Epithelial cell of prostate (primary cell): ENCODE data around the gene SPATA21.
"Not testable (repeated sequence)": the region's sequence is repeated elsewhere in the genome, so short reads cannot be mapped to it uniquely, and the experiment has no call there.

Experiments
- DNase-seq: peaks from one replicate; pipeline ENCODE4 v3.0.0-alpha.2; 2011; ENCODE audit warnings: low read depth, low spot score
- H3K27ac ChIP-seq: fragments of 450-650 bp; 2 replicates; pipeline ENCODE4 v1.5.1; 2017; ENCODE audit warnings: mild to moderate bottlenecking

Gene SPATA21

DNA sequence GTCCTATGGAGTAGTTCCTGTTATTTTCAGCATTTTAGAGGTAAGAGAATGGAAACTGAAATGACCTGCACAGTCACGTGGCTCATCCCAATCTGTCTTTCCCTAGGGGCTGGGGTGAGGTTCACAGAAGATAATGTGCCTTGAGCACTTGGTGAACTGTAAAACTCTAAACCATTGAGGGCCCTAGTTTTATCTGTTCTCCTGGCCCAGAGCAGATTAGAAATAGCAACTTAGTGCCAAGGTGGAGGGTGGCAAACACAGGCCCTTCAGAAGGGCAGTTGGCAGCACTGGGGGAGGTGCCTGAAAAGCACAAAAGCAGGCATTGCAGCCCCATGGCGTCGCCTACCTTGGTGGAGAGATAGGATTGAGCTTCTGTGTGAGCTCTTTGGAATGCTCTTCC is 17.7 kb upstream of the SPATA21 start:
- H3K27ac ChIP-seq, DNase-seq: not testable (repeated sequence)

DNA sequence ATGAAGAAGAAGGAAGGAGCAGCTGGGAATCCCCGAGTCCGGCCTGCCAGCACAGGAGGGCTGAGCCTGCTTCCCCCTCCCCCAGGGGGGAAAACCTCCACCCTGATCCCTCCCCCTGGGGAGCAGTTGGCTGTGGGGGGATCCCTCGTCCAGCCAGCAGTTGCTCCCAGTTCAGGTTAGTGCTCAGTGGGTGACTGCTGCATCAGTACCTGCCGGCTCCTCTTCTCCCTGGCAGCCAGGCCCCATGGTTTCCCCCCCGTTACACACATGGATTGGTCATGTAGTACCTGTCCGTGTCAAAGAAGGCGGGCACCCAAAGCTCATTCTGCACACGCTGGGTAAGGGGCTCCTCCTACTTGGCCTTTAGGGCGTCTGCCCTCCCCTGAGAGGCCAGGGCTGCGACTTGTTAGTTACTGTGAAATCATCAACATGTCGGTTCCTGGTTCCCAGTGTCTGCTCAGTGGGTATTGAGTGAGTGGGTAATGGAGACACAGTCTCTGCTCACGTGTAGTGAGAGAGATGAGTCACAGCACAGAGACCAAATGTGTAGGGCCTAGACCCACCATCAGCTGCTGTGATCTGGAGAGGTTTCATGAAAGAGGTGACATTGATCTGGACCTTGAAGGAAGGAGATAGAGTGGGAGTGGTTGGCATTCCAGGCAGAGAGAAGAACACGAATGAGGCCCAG is 14.8 kb upstream of the SPATA21 start:
- H3K27ac ChIP-seq: no peak overlapping the region
- no peak for DNase-seq

DNA sequence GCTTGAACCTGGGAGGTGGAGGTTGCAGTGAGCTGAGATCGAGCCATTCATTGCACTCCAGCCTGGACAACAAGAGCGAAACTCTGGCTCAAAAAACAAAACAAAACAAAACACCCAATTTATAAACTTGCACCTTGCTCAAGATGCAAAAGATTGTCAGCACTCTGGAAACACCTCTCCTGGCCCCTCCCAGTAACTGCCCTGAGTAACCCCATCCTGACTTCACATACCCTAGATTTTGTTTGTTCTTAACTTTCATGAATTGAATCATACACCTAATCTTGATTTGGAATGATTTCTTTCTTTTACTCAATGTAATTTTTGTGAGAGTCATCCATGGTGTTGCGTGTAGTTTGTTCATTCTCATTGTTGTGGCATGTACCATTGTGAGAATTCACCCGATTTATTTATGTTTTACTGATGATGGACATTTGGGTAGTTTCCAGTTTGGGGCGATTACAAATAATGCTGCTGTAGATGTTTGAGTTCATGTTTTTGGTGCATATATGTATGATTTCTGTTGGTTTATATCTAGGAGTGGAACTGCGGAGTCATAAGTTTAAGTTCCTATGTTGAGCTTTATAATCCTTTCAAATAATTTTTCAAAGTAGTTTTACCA is 13.7 kb upstream of the SPATA21 start:
- no peak overlapping the region for H3K27ac ChIP-seq
- no peak for DNase-seq

DNA sequence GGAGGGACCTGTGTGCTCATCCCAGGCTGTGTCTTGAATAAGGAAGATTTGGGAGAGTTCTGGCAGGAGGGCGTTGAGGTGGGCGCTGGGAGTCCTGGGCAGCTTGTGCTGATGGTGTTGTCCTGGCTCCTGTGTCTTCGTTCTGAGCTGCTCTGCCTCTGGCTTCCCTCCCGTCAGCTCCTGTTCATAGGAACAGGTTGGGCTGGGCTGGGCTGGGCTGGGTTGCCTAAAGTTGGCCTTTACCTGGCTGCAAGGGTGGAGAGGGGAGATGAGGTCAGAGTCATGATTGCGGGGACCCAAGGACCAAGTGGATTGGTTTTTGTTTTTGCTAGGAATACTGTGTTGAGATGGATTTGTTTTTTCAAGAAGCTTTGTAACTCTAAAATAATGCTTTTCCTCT is 12.4 kb upstream of the SPATA21 start:
- DNase-seq: no peak
- no peak overlapping the region for H3K27ac ChIP-seq

DNA sequence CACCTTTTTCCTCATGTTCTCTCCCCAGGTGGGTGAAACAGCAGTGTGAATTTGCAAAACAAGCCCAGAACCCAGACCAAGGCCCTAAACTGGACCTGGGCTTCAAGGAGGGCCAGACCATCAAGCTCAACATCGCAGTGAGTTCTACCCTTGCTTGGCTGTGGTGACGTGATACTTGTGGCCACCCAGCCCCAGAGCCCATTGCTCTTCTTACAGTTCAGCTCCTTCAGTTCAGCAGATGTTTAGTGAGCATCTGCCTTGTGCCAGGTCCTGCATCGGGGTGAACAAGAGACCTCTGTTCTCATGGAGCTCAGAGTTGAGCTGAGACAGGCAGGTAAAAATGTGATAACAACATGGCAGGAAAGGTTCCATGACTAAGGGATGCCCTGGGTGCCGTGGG is 11.8 kb upstream of the SPATA21 start:
- H3K27ac ChIP-seq: no peak overlapping the region
- DNase-seq: no peak

DNA sequence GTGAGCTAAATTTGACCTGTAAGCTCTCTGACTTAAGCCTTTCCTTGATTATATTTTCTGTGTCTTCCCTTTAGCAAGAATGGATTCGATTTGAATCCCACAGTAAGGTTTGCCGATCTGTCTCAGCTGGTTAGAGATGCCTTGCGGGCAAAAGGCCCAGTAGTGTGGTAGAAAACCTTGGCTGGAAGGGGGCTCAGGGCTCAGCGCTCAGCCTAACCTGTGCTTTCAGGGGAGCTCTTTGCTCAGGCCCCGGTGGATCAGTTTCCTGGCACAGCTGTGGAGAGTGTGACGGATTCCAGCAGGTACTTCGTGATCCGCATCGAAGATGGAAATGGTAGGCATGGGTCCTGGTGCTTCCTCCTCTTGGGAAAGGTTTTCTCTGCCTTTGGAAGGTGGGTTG is 10.4 kb upstream of the SPATA21 start:
- no peak for DNase-seq
- H3K27ac ChIP-seq: no peak overlapping the region

DNA sequence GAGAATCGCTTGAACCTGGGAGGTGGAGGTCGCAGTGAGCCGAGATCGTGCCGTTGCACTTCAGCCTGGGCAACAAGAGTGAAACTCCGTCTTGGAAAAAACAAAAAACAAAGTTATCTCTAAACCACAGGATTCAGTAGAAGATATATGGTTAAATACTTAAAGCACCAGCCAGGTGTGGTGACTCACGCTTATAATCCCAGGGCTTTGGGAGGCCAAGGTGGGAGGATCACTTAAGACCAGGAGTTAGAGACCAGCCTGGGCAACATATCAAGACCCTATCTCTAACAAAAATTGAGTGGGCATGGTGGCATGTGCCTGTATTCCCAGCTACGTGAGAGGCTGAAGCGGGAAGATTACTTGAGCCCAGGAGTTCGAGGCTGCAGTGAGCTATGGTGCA is 8.9 kb upstream of the SPATA21 start:
- H3K27ac ChIP-seq: no peak overlapping the region
- no peak for DNase-seq

DNA sequence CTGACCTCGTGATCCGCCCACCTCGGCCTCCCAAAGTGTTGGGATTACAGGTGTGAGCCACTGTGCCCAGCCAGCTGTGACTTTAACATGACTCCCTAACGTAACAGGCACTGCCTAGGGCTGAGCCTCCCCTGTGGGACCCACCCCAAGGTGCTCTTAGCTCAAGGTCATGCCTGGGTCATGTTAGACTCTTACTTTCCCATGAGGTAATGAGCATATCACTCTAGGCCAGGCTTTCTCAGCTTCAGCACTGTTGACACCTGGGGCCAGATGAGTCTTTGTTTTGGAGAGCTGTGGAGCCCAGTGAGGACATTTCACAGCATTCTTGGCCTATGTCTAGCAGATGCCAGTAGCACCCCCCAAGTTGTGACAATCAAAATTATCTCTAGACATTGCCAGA is 7.8 kb upstream of the SPATA21 start:
- H3K27ac ChIP-seq: no peak overlapping the region
- no peak for DNase-seq

DNA sequence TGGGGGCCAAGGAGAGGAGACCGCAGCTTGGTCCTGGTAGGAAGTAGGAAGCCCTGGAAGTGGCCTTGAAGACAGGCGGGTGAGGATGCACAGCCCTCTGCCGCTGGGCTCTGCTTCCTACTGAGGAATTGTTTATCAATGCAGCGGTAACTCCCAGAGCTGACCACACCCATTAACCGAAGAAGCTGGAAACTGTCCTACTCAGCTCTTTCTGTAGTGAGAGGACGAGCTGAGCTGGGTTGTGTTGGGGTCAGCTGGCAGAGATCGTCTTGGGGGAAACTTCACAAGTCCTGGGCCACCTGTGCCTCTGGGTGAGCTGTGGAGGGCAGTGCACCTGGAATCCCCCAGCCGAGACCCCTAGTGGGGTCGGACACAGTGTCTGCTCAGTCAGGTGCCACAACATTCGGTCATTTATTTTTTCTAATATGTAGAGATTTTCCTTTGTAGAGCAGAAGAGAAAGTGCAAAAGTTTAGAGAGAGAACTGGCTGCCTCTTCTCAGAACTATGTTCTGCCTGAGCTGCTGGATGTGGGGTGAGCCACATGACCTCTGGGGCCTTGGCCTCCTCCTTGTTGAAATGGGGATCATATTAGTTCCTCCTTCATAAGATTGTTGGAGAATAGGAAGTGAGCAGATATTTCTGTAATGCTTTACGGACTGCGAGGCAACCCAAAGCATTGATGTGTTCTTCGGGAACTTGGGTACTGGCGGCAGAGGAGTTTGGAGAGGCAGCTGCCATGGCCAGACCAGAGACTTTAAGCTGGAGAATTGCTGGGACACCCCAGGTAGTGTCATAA is 6.9 kb upstream of the SPATA21 start:
- H3K27ac ChIP-seq: no peak overlapping the region
- DNase-seq: no peak

DNA sequence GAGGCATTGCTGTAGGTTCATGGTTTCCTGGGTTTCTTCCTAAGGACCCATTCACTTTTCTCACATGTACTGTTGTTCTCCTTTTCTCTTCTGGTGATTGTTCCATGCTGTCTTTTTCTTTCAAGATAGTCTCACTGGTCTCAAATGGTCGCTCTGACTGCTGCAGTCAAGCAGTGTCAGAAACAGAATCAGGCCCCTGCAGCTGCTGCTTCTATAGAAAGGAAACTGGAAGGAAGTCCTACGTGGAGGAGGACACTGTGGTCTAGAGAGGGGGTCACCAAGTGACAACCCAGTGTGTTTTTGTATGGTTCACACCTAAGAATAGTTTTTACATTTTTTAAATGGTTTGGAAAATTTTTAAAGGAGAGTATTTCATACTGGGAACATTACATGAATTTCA is 5.7 kb upstream of the SPATA21 start:
- DNase-seq: no peak
- no peak overlapping the region for H3K27ac ChIP-seq

DNA sequence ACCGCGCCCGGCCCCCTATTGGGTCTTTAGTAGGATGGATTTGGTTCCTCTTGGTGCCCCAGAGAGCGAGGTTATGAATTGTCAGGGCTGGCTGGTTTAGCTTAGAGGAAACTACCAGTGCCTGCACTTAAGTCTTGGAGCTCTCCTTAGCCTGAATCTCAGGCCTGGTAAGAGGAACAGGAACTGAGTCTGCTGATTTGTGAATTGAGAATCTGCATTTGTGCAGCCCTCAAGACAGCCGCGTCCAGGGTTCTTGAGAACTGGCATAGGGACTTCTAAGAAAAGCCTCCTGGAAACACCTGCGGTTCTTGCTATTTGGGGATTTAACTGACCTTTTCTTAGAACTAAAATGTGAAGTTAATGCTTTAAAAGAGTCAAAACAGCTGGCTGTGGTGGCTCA is 5.0 kb upstream of the SPATA21 start:
- DNase-seq: no peak
- no peak overlapping the region for H3K27ac ChIP-seq

DNA sequence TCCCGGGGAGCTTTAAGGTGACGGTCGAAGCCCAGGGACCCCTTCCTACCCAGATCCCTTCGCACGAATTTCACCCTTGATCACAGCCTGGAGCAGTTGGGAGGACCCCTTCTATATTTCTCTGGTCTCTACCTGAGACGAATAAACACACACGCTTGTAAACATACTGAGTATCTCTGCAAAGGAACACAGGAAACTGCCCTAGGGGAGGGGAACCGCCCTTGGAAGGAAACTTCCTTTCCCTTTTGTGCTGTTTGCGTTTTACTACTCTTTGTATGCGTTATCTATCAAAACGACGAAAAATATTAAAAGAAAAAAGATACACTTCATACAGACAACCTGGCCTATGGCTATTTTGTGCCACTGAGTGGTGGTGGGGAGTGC is 4.0 kb upstream of the SPATA21 start:
- DNase-seq: no peak
- peak overlapping the region; percentile 76 for H3K27ac ChIP-seq

DNA sequence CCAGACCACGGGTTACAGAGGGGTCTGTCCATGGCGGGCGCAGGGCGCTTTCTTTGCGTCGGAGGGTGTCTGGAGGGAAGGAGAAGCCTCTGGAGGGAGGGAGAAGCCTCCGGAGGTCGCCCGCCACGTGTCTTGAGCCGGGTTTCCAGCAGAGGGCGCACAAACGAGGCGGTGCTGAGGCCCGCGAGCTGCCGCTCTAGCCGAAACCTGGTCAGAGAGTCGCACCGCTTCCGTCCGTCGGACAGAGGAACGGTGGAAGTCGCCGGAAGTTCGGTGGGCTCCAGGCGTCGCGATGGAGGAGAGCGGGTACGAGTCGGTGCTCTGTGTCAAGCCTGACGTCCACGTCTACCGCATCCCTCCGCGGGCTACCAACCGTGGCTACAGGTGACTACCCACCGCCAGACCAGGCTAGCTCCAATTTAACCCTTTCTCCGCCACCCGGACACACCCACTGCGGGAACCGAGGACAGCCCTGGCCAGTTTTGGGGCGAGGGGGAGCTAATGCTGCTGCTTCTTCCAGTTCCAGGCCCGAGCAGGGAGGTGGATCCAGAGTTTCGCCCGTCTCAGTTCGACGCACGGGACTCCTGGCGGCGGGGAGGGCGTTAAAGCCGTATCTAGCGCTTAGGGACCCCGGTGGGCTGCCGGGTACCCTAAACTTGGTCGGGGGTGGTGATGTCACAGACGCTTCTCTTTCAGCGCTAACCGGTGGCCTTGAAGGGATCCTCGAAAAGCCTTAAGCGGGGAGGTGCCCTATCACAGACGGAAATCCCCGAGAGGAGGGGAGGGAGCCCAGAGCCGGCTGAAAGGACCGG is 3.5 kb upstream of the SPATA21 start, which contains the start of gene NECAP2:
NECAP2 (plus strand) TSS at position 255 of the 812 bp plus-strand sequence; CDS start at position 293, 38 bp downstream.
- peak; percentile 54 for DNase-seq
- H3K27ac ChIP-seq: peak within 1 kb of the TSS; percentile 76

DNA sequence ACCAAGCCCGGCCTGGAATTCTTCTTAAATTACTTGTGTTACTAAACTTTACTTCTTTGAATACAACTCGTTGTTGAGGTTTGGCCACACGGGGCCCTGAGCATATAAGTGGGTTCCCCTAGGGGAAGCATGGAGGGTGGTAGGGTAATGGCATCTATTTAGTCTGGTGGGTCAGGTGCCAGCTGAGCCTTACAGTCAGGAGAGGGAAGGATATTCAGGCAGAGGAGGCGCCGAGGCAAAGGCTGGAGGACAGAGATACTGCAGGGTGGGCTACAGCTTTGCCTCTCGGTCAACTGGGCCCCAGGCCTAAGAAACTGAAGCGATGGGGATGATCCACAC is 2.9 kb upstream of the SPATA21 start:
- no peak for DNase-seq

DNA sequence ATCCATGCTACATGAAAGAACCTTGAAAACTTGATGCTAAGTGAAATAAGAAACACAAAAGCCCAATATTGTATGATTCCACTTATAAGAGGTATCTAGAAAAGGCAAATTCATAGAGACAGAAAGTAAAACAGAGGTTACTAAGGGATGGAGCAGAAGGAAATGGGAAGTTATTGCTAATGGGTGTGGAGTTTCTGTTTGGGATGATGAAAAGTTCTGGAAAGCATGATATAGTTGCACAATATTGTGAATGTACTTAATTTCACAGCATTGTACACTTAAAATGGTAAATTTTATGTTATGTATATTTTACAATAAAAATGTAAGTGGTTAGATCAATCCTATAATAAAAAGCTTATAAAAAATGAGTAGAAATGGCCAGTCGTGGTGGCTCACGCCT is 1.7 kb upstream of the SPATA21 start:
- DNase-seq: no peak
- H3K27ac ChIP-seq: no peak overlapping the region

More for the DNA sequence above, 2.9 kb upstream of the SPATA21 start:
- peak overlapping the region; percentile 76 for H3K27ac ChIP-seq

DNA sequence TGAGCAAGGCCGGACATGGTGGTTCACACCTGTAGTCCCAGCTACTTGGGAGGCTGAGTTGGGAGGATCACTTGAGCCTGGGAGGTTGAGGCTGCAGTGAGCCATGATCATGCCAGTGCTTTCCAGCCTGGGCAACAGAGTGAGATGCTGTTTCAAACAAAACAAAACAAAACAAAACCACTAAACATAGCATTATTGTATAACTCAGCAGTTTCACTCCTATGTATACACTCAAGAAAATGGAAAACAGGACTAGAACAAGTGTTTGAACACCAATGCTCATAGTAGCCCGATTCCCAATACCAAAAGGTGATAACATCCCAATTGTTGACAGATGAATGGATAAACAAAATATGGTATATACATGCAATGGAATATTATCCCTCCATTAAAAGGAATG is 1.3 kb upstream of the SPATA21 start:
- DNase-seq: no peak
- H3K27ac ChIP-seq: no peak overlapping the region

DNA sequence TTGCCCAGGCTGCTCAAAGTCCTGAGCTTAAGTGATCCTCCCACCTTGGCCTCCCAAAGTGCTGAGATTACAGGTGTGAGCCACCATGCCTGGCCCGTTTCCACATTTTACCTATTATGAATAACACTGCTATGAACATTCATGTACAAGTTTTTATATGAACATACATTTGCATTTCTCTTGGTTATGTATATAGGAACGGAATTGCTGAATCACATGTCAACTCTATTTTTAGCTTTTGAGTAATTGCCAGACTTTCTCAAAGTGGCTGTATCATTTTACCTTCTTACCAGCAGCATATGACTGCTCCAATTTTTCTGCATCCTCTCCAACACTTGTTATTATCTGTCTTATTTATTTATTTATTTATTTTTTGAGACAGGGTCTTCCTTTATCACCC is 2.7 kb downstream of the SPATA21 start:
- no peak overlapping the region for H3K27ac ChIP-seq
- no peak for DNase-seq

DNA sequence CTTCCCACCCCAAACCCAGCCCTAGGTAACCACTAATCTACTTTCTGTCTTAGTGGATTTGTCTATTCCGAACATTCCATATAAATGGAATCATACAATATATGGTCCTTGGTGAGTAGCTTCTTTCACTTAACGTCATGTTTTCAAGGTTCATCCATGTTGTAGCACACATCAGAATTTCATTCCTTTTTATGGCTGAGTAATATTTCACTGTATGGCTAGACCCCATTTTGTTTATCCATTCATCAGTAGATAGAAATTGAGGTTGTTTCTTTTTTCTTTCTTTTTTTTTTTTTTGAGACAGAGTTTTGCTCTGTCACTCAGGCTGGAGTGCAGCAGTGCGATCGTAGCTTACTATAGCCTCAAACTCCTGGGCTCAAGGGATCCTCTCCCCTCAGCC is 3.2 kb downstream of the SPATA21 start:
- no peak for DNase-seq
- H3K27ac ChIP-seq: no peak overlapping the region

DNA sequence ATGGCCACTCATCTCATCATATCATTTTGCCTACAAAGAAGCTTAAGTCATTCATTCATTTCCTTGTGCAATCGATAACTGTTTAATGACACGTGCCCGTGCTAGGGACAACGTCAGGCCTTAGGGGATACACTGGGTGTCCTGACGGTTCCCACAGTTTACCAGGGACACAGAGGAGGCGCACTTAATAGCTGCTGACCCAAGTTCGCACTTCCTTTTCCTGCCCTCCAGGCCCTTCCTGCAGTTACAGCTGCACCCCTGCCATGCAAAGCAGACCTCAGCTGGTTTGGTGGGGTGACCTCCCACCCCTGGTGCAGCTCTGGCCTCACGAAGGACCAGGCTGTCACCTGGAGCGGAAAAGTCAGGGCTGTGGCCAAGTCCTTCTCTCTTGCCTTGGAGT is 4.2 kb downstream of the SPATA21 start:
- no peak for DNase-seq
- H3K27ac ChIP-seq: no peak overlapping the region

DNA sequence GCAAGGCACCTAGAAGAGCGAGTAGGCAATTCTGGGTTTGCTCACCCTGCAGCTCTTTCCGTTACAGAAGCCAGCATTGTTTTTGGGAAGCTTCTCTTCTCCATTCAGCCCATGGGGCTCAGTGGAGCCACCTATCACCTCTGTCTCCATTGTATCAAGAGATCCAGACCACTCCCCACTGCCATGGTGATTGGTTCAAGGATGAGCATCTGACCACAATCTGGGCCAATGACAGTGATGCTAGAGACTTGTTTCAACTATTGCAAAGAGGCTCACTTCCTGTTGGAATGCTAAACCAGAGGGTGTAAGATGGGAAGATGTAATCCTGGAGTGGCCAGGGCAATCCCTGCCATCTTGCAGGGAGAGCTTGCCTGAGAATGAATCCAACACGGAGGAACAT is 6.6 kb downstream of the SPATA21 start:
- H3K27ac ChIP-seq: no peak overlapping the region
- DNase-seq: no peak
